Mesenchymal stem cell (in vitro differentiated cells and primary cell): Measurements from ENCODE around the gene PDGFC. TPM values are rescaled to one million over a fixed set of nuclear protein-coding genes. Genes with fewer than 3 reads are reported as not detected.

Experiments
- DNase-seq: peaks from one replicate; pipeline ENCODE4 v3.0.0-alpha.2; 2013
- H2AFZ ChIP-seq: one replicate; pipeline ENCODE4 v1.6.1; 2013; ENCODE audit warnings: low read depth, mild to moderate bottlenecking, control low read depth, inconsistent platforms, low read length, moderate library complexity
- H2AK5ac ChIP-seq: 2 replicates; pipeline ENCODE4 v1.6.1; 2013; ENCODE audit warnings: low read length, moderate library complexity, mild to moderate bottlenecking, inconsistent platforms; ENCODE audit not compliant: severe bottlenecking
- H2BK120ac ChIP-seq: one replicate; pipeline ENCODE4 v1.6.1; 2013; ENCODE audit warnings: low read depth, mild to moderate bottlenecking, inconsistent platforms, low read length, moderate library complexity
- H2BK12ac ChIP-seq, 2 experiments: one replicate each; pipeline ENCODE4 v1.6.1; 2013; ENCODE audit warnings: inconsistent platforms in 2 of 2, low read length in 2 of 2, mild to moderate bottlenecking in 2 of 2, moderate library complexity in 2 of 2, control low read depth in 1 of 2
- H2BK15ac ChIP-seq: one replicate; pipeline ENCODE4 v1.6.1; 2013; ENCODE audit warnings: mild to moderate bottlenecking, low read depth, inconsistent platforms; ENCODE audit not compliant: poor library complexity, severe bottlenecking
- H2BK5ac ChIP-seq: 2 replicates; pipeline ENCODE4 v1.6.1; 2013; ENCODE audit warnings: low read depth, mild to moderate bottlenecking, low read length, control low read depth, inconsistent platforms; ENCODE audit not compliant: poor library complexity, severe bottlenecking
- H3K14ac ChIP-seq, 2 experiments: one replicate each; pipeline ENCODE4 v1.6.1; 2013; ENCODE audit warnings: inconsistent platforms in 2 of 2, low read length in 2 of 2, control low read depth in 1 of 2, mild to moderate bottlenecking in 1 of 2, moderate library complexity in 1 of 2
- H3K18ac ChIP-seq, 2 experiments: one replicate each; pipeline ENCODE4 v1.6.1; 2013; ENCODE audit warnings: inconsistent platforms in 2 of 2, low read length in 2 of 2, control low read depth in 1 of 2, low read depth in 1 of 2, mild to moderate bottlenecking in 1 of 2
- H3K23ac ChIP-seq, 2 experiments: one replicate each; pipeline ENCODE4 v1.6.1; 2013; ENCODE audit warnings: inconsistent platforms in 2 of 2, low read length in 2 of 2, mild to moderate bottlenecking in 2 of 2, moderate library complexity in 2 of 2, control low read depth in 1 of 2
- H3K27ac ChIP-seq: 2 replicates; pipeline ENCODE4 v1.5.1; 2013; ENCODE audit warnings: mild to moderate bottlenecking, moderate library complexity, low read length, control low read depth, inconsistent platforms; ENCODE audit not compliant: poor library complexity, severe bottlenecking
- H3K27me3 ChIP-seq, 2 experiments: 2 replicates each; pipeline versions ENCODE4 v1.6.1 to v1.7.0; 2013; ENCODE audit warnings: low read length in 2 of 2, mild to moderate bottlenecking in 2 of 2, moderate library complexity in 2 of 2, control low read depth in 1 of 2, inconsistent platforms in 1 of 2; ENCODE audit not compliant: control insufficient read depth in 1 of 2, insufficient read depth in 1 of 2
- H3K36me3 ChIP-seq, 2 experiments: 2 replicates each; pipeline versions ENCODE4 v1.6.1 to v1.7.0; 2013; ENCODE audit warnings: low read length in 2 of 2, control low read depth in 1 of 2, inconsistent platforms in 1 of 2, low read depth in 1 of 2, mild to moderate bottlenecking in 1 of 2; ENCODE audit not compliant: insufficient read depth in 2 of 2, control insufficient read depth in 1 of 2
- H3K4ac ChIP-seq, 2 experiments: one replicate each; pipeline ENCODE4 v1.6.1; 2013; ENCODE audit warnings: inconsistent platforms in 2 of 2, low read length in 2 of 2, mild to moderate bottlenecking in 2 of 2, moderate library complexity in 2 of 2, control low read depth in 1 of 2, low read depth in 1 of 2
- H3K4me1 ChIP-seq: 2 replicates; pipeline ENCODE4 v1.6.1; 2013; ENCODE audit warnings: low read depth, low read length, control low read depth; ENCODE audit not compliant: control insufficient read depth, insufficient read depth
- H3K4me2 ChIP-seq: 2 replicates; pipeline ENCODE4 v1.6.1; 2013; ENCODE audit warnings: low read length, mild to moderate bottlenecking, inconsistent platforms; ENCODE audit not compliant: poor library complexity, severe bottlenecking
- H3K4me3 ChIP-seq, 2 experiments: 2 replicates each; pipeline versions ENCODE4 v1.5.1 to v1.7.0; 2013; ENCODE audit warnings: low read length in 2 of 2, mild to moderate bottlenecking in 2 of 2, control low read depth in 1 of 2, low read depth in 1 of 2; ENCODE audit not compliant: insufficient read depth in 1 of 2
- H3K79me1 ChIP-seq: replicated peaks from 2 replicates; pipeline ENCODE4 v1.6.1; 2013; ENCODE audit warnings: mild to moderate bottlenecking, control low read depth, low read length, inconsistent platforms; ENCODE audit not compliant: poor library complexity, severe bottlenecking
- H3K9ac ChIP-seq: 2 replicates; pipeline ENCODE4 v1.7.0; 2013; ENCODE audit warnings: mild to moderate bottlenecking, low read length, moderate library complexity
- H3K9me3 ChIP-seq: 2 replicates; pipeline ENCODE4 v1.7.0; 2013; ENCODE audit warnings: mild to moderate bottlenecking, low read length; ENCODE audit not compliant: control insufficient read depth
- H4K8ac ChIP-seq: one replicate; pipeline ENCODE4 v1.6.1; 2013; ENCODE audit warnings: inconsistent platforms, mild to moderate bottlenecking, low read length, moderate library complexity
- H4K91ac ChIP-seq: one replicate; pipeline ENCODE4 v1.6.1; 2013; ENCODE audit warnings: mild to moderate bottlenecking, low read length, inconsistent platforms
- WGBS: methylation state at CpG from one replicate; pipeline ENCODE4 v1.1.7; 2013; ENCODE audit warnings: mixed read lengths; 5-methylcytosine and 5-hydroxymethylcytosine counted together
- polyA plus RNA-seq, 2 experiments: library from polyadenylated mRNA; stranded (reverse); fragments of 200-250 nt; gene quantifications; one replicate each; pipeline ENCODE4 v1.2.3, GENCODE V29; 2013

Gene PDGFC
- 55.8 TPM for polyA plus RNA-seq (2013, experiment 1 of 2)
- polyA plus RNA-seq (2013, experiment 2 of 2), result 55.6 TPM

GRCh38 chr4:156971676-156972378, at the start of gene PDGFC:
TSS of gene PDGFC (minus strand) at chr4:156971799. CDS start at chr4:156970903, 896 bp downstream.
- peak within 1 kb of the TSS; percentile 88 for H4K91ac ChIP-seq

GRCh38 chr4:157020882-157021281, 49.3 kb upstream of the PDGFC start:
- Histone ChIP-seq H4K8ac (no peak overlapping the region), H3K14ac (no peak overlapping the region), H3K27me3 (no peaks in the 10 kb centered on the region), H3K36me3 (no peaks in the 10 kb centered on the region), H4K91ac (no peak overlapping the region), H3K9me3 (no peaks in the 10 kb centered on the region), H3K4me2 (no peak overlapping the region), H2AK5ac (no peak overlapping the region), H2BK12ac (no peak overlapping the region), H3K4ac (no peak overlapping the region), H2BK15ac (no peak overlapping the region), H3K4me3 (no peak overlapping the region), H3K23ac (no peak overlapping the region), H2BK120ac (no peak overlapping the region), H3K9ac (no peak overlapping the region), H2AFZ (no peak overlapping the region), H2BK5ac (no peak overlapping the region), H3K27ac (no peak overlapping the region), H3K18ac (no peak overlapping the region), H3K79me1 (no peaks in the 10 kb centered on the region), H3K4me1 (no peaks in the 10 kb centered on the region)
- DNase-seq, result no peak
- WGBS, result 74% methylated on average over 1 of the region's 1 CpG

More at GRCh38 chr4:156971676-156972378, at the start of gene PDGFC:
- Histone ChIP-seq H3K4ac (peak within 1 kb of the TSS; percentile 82 to 90), H2BK5ac (peak within 1 kb of the TSS; percentile 98), H3K4me1 (peaks cover 3% of the 10 kb centered on the region), H3K9ac (peak within 1 kb of the TSS; percentile 92), H2AFZ (peak within 1 kb of the TSS; percentile 56), H3K18ac (peak within 1 kb of the TSS; percentile 91 to 96), H2BK120ac (peak within 1 kb of the TSS; percentile 95), H3K79me1 (no peaks in the 10 kb centered on the region), H2BK12ac (peak within 1 kb of the TSS; percentile 78 to 96), H3K23ac (peak within 1 kb of the TSS in 1 of 2 experiments; percentile 91), H4K8ac (peak within 1 kb of the TSS; percentile 96), H3K27me3 (no peaks in the 10 kb centered on the region), H2AK5ac (peak within 1 kb of the TSS; percentile 63), H3K36me3 (no peaks in the 10 kb centered on the region), H2BK15ac (peak within 1 kb of the TSS; percentile 86), H3K9me3 (no peaks in the 10 kb centered on the region), H3K4me3 (peak within 1 kb of the TSS; percentile 83 to 87), H3K27ac (peak within 1 kb of the TSS; percentile 92), H3K14ac (peak within 1 kb of the TSS in 1 of 2 experiments; percentile 87), H3K4me2 (peak within 1 kb of the TSS; percentile 61)
- DNase-seq, result peak; percentile 82
- 2% methylated on average over 43 of the region's 60 CpGs for WGBS

- Histone ChIP-seq H3K4ac (no peak overlapping the region), H2AFZ (no peak overlapping the region), H2BK5ac (no peak overlapping the region), H3K18ac (no peak overlapping the region), H2BK12ac (no peak overlapping the region), H4K91ac (no peak overlapping the region), H4K8ac (no peak overlapping the region), H2BK120ac (no peak overlapping the region), H3K36me3 (no peaks in the 10 kb centered on the region), H3K4me2 (no peak overlapping the region), H3K27me3 (no peaks in the 10 kb centered on the region), H3K14ac (no peak overlapping the region), H2BK15ac (no peak overlapping the region), H3K9me3 (no peaks in the 10 kb centered on the region), H3K9ac (no peak overlapping the region), H3K4me1 (peaks cover 2% of the 10 kb centered on the region), H3K23ac (no peak overlapping the region), H3K27ac (no peak overlapping the region), H2AK5ac (no peak overlapping the region), H3K79me1 (no peaks in the 10 kb centered on the region), H3K4me3 (no peak overlapping the region)
- 100% methylated on average over 2 of the region's 3 CpGs for WGBS
- no peak for DNase-seq
These were observed 47.4 kb upstream of the PDGFC start for GRCh38 chr4:157018920-157019490.
